ENCODE data around the gene MDGA2. TPM values are rescaled to one million over a fixed set of nuclear protein-coding genes. Genes with fewer than 3 reads are reported as not detected.

Gene MDGA2
- total and polyA plus RNA-seq, 2 of the 13 experiments (the other 11 are each of a cell fraction or from before 2014, with no cell fraction given): not detected

GRCh38 chr14:47678993-47679392 is 3.6 kb upstream of the MDGA2 start (continued):
- no peak for TF ChIP-seq RFXAP (CRISPR knock-in tag; IDR thresholded peaks at IDR 0.05; ENCODE audit: borderline replicate concordance)
- TF ChIP-seq ZFY (CRISPR knock-in tag; IDR thresholded peaks at IDR 0.05): no peak
- no peak for TF ChIP-seq SSRP1 (CRISPR knock-in tag; IDR thresholded peaks at IDR 0.05)
- no peak for TF ChIP-seq KDM1A (CRISPR knock-in tag; IDR thresholded peaks at IDR 0.05)
- TF ChIP-seq, protein P1, sequence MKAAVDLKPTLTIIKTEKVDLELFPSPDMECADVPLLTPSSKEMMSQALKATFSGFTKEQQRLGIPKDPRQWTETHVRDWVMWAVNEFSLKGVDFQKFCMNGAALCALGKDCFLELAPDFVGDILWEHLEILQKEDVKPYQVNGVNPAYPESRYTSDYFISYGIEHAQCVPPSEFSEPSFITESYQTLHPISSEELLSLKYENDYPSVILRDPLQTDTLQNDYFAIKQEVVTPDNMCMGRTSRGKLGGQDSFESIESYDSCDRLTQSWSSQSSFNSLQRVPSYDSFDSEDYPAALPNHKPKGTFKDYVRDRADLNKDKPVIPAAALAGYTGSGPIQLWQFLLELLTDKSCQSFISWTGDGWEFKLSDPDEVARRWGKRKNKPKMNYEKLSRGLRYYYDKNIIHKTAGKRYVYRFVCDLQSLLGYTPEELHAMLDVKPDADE (CRISPR knock-in tag; IDR thresholded peaks at IDR 0.05): no peak

DNA sequence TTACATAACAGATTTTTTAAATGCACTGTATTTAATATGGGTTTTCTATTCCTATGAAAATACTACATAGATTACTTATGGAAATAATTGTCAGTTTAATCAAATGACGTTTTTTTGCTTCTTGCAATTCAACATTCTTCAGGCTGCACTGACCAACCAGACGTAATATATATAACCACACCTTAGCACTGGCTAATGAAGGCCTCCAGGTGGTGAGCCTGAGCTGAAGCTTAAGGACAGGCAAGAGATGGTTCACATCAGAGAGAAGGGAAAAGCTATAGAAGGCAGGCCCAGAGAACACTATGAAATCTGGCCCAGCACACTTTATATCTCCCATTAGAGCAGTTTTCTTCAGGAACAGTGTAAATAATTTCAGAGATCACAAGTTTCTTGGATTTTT is 2.8 kb upstream of the MDGA2 start:
- 0% methylated on average over 2 of the region's 2 CpGs for WGBS (ENCODE audit: low lambda C conversion rate)
- no peak for FAIRE-seq
- CTCF ChIA-PET (ENCODE audit: low intra/inter-chr PET ratio, low total read pairs): no interaction called here
- no peak for TF ChIP-seq FOXP1 (IDR thresholded peaks at IDR 0.05)
- no peak for TF ChIP-seq FOXP1 (CRISPR knock-in tag; IDR thresholded peaks at IDR 0.05)
- no peak for TF ChIP-seq MIER3 (CRISPR knock-in tag; IDR thresholded peaks at IDR 0.05; ENCODE audit: borderline replicate concordance)
- no peak for TF ChIP-seq ZNF121 (CRISPR knock-in tag; IDR thresholded peaks at IDR 0.05)
- TF ChIP-seq TEAD2 (CRISPR knock-in tag; IDR thresholded peaks at IDR 0.05): no peak
- no peak for TF ChIP-seq PATZ1 (CRISPR knock-in tag; IDR thresholded peaks at IDR 0.05)
- TF ChIP-seq, protein P2, sequence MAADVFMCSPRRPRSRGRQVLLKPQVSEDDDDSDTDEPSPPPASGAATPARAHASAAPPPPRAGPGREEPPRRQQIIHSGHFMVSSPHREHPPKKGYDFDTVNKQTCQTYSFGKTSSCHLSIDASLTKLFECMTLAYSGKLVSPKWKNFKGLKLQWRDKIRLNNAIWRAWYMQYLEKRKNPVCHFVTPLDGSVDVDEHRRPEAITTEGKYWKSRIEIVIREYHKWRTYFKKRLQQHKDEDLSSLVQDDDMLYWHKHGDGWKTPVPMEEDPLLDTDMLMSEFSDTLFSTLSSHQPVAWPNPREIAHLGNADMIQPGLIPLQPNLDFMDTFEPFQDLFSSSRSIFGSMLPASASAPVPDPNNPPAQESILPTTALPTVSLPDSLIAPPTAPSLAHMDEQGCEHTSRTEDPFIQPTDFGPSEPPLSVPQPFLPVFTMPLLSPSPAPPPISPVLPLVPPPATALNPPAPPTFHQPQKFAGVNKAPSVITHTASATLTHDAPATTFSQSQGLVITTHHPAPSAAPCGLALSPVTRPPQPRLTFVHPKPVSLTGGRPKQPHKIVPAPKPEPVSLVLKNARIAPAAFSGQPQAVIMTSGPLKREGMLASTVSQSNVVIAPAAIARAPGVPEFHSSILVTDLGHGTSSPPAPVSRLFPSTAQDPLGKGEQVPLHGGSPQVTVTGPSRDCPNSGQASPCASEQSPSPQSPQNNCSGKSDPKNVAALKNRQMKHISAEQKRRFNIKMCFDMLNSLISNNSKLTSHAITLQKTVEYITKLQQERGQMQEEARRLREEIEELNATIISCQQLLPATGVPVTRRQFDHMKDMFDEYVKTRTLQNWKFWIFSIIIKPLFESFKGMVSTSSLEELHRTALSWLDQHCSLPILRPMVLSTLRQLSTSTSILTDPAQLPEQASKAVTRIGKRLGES (CRISPR knock-in tag; IDR thresholded peaks at IDR 0.05; ENCODE audit: borderline replicate concordance): no peak
- TF ChIP-seq SNAPC2 (CRISPR knock-in tag; IDR thresholded peaks at IDR 0.05): no peak
- TF ChIP-seq PHF21A (CRISPR knock-in tag; IDR thresholded peaks at IDR 0.05): no peak
- no peak for TF ChIP-seq ZNF556 (CRISPR knock-in tag; IDR thresholded peaks at IDR 0.05; ENCODE audit: borderline replicate concordance)
- TF ChIP-seq GATAD2A (CRISPR knock-in tag; IDR thresholded peaks at IDR 0.05): no peak
- no peak for TF ChIP-seq ZNF569 (CRISPR knock-in tag; IDR thresholded peaks at IDR 0.05; ENCODE audit: borderline replicate concordance)
- no peak for TF ChIP-seq ZBTB34 (CRISPR knock-in tag; IDR thresholded peaks at IDR 0.05)
- TF ChIP-seq ZNF34 (CRISPR knock-in tag; IDR thresholded peaks at IDR 0.05; ENCODE audit: borderline replicate concordance): no peak
- no peak for TF ChIP-seq MLLT10 (CRISPR knock-in tag; IDR thresholded peaks at IDR 0.05)

More for the DNA sequence above, 2.8 kb upstream of the MDGA2 start:
- BruUV-seq (replicated peaks): no TSS peak
- DNase-seq (ENCODE audit: low spot score): peak; percentile 3
- Histone ChIP-seq H3K4me3 (replicated peaks in 1 of 3; ENCODE audit: insufficient read depth in 1 of 3, low read depth in 2 of 3, low read length in 3 of 3) (no peak overlapping the region), H3K27ac (ENCODE audit: extremely low read length, insufficient read depth, low read length) (no peak overlapping the region), H3K27me3 (ENCODE audit: control insufficient read depth in 1 of 2, insufficient read depth in 2 of 2, low read length in 2 of 2) (peaks cover 1 to 25% of the 10 kb centered on the region in 2 experiments; a peak in 4 of 5 replicates), H4K20me1 (ENCODE audit: insufficient read depth, low read length) (no peaks in the 10 kb centered on the region), H3K4me1 (ENCODE audit: insufficient read depth, low read length) (no peaks in the 10 kb centered on the region), H3K9me3 (ENCODE audit: low read length) (no peaks in the 10 kb centered on the region), H2AFZ (ENCODE audit: low read length) (no peak overlapping the region), H3K36me3 (replicated peaks in 1 of 2; ENCODE audit: control insufficient read depth in 1 of 2, insufficient read depth in 2 of 2, low read length in 2 of 2) (no peaks in the 10 kb centered on the region), H3K4me2 (ENCODE audit: low read depth, low read length) (no peak overlapping the region), H3K79me2 (ENCODE audit: insufficient read depth, low read length) (no peaks in the 10 kb centered on the region), H3K9ac (ENCODE audit: insufficient read depth, low read depth, low read length) (no peak overlapping the region)
- peak; percentile 42; the same call in 1 of the 3 replicates for ATAC-seq
- intact Hi-C loops (cut with micrococcal nuclease; ENCODE audit: unreplicated experiment): no loop called here
- POLR2A ChIA-PET: no interaction called here
- in situ Hi-C loops (cut with HindIII; ENCODE audit: extremely low pct_ligation_motif_present, low pct_unique_long_range_greater_than_20kb): no loop called here

All from HepG2 (cell line).